Heart left ventricle (tissue), 16 donors: ENCODE results near the gene MYO1A. TPM values are rescaled to one million over a fixed set of nuclear protein-coding genes. Genes with fewer than 3 reads are reported as not detected.

Experiments
- ATAC-seq, 4 donors: fragments of 200-7000 bp; cut with Tn5 transposase; one replicate each; pipeline ENCODE4 v1.9.1; 2020 to 2022; ENCODE audit warnings: moderate library complexity in 4 of 4, mild to moderate bottlenecking in 3 of 4, moderate number of reproducible peaks in 1 of 4
- DNase-seq, 5 donors: peaks; one replicate each; pipeline ENCODE4 v3.0.0-alpha.2; 2020
- H3K27ac ChIP-seq, 12 donors: fragments of 200-600 bp; sonication (generic) in 4 of 12; one replicate each; pipeline versions ENCODE4 v1.5.0 to v1.8.0; 2016 to 2022; ENCODE audit warnings: mild to moderate bottlenecking in 2 of 12
- H3K27me3 ChIP-seq, 9 donors: fragments of 200-600 bp; sonication (generic) in 2 of 9; one replicate each; pipeline versions ENCODE4 v1.5.1 to v1.8.0; 2016 to 2022; ENCODE audit warnings: mild to moderate bottlenecking in 3 of 9
- H3K36me3 ChIP-seq, 9 donors: fragments of 200-600 bp; sonication (generic) in 2 of 9; one replicate each; pipeline versions ENCODE4 v1.5.0 to v1.8.0; 2018 to 2022; ENCODE audit warnings: mild to moderate bottlenecking in 2 of 9
- H3K4me1 ChIP-seq, 12 donors: fragments of 200-600 bp; sonication (generic) in 4 of 12; one replicate each; pipeline versions ENCODE4 v1.5.0 to v1.8.0; 2016 to 2022; ENCODE audit warnings: mild to moderate bottlenecking in 3 of 12
- H3K4me3 ChIP-seq, 12 donors: fragments of 200-600 bp; sonication (generic) in 4 of 12; one replicate each; pipeline versions ENCODE4 v1.5.0 to v1.8.0; 2017 to 2022; ENCODE audit warnings: mild to moderate bottlenecking in 9 of 12, moderate library complexity in 4 of 12
- H3K9me3 ChIP-seq, 12 donors: fragments of 200-600 bp; sonication (generic) in 4 of 12; one replicate each; pipeline versions ENCODE4 v1.5.0 to v1.8.0; 2016 to 2022; ENCODE audit warnings: mild to moderate bottlenecking in 1 of 12
- CTCF ChIP-seq, 12 donors: fragments of 200-600 bp; sonication (generic) in 4 of 12; IDR thresholded peaks; one replicate each; pipeline versions ENCODE4 v1.5.0 to v1.8.0; 2018 to 2022; ENCODE audit warnings: antibody characterized with exemption in 12 of 12, mild to moderate bottlenecking in 5 of 12
- POLR2A ChIP-seq, 2 donors: fragments of 450-650 bp; IDR thresholded peaks; one replicate each; pipeline ENCODE4 v1.6.1; 2017; ENCODE audit warnings: antibody characterized with exemption in 2 of 2, mild to moderate bottlenecking in 2 of 2, moderate library complexity in 2 of 2
- WGBS, 4 donors: extraction: QIAGEN DNeasy Blood & Tissue Kit in 2 of 4; methylation state at CpG; one replicate each; pipeline versions ENCODE4 v1.1.5 to v1.1.7; 2013 to 2018; 5-methylcytosine and 5-hydroxymethylcytosine counted together
- intact Hi-C, 10 donors: fragments of 100-400 bp; cut with DNase I; formaldehyde crosslinking; loops; one replicate each; pipeline versions ENCODE4 v1.11.1 to v1.14.2; 2022
- polyA plus RNA-seq, 2 donors: library from polyadenylated mRNA; stranded (reverse); fragments of 200-250 nt; gene quantifications; one replicate each; pipeline ENCODE4 v1.2.3, GENCODE V29; 2013
- total RNA-seq, 9 donors: library from RNA; depleted of rRNA in 2 of 9; stranded (reverse); fragments of >200 nt in 2 of 9; fragmentation: NEBNext Ultra II Directional in 3 of 9; extraction: Animal tissue kit (Norgen Biotek cat#: 25700) in 3 of 9; gene quantifications; one replicate each; pipeline versions ENCODE4 v1.1.0 to v1.2.4, GENCODE V29; 2016 to 2023
- donor health status: ischemic (EF 13 %, LVEDD 7.1; RV severe dilation, severe dysfunction).
- donor health status: healthy with polysubstance abuse.
- donor health status: DM: no; HTN: yes; CAD: no.
- donor health status: DM: no; HTN: no; CAD: no.
- donor health status: ischemic (EF 25% LVEDD 6.9; RV normal size, moderate dysfunction).
- donor health status: ischemic (EF 25% LVEDD 5.7; RV mildly dilated, moderate dysfunction).
- donor health status: healthy.
- donor health status: DM: yes; HTN: yes; CAD: no.
- donor health status: ischemic (EF 35%, LVEDD 5.7; RV mildly dilated, moderate dysfunction).
- donor health status: nonischemic (EF 11% LVEDD 7.7; RV severe dilation, severe dysfunction).
- donor health status: DM: yes; HTN: yes; CAD: no.
- donor health status: PGD.
- donor health status: ischemic (EF 29% LVEDD 5.4; RV normal size, mild dysfunction).
- donor health status: nonischemic (EF 23%, LVEDD 6.1; RV moderate dilation, normal function).

MYO1A gene
- total and polyA plus RNA-seq, 11 donors, result 0.06 to 0.77 (median 0.32) TPM; not detected in 7

- H3K9me3 ChIP-seq, result no peaks in the 10 kb centered on the region
- DNase-seq (no peak), ATAC-seq (no peak)
- intact Hi-C loops, result no loop called here
- no peaks in the 10 kb centered on the region for H3K36me3 ChIP-seq
- no peak overlapping the region for H3K27ac ChIP-seq
- peaks cover 0 to 23% (median 0%) of the 10 kb centered on the region in 12 donors for H3K4me1 ChIP-seq
- 85 to 94% (median 89%) methylated on average over 2 of the region's 2 CpGs for WGBS, 4 donors
- no peak overlapping the region for H3K4me3 ChIP-seq
- H3K27me3 ChIP-seq, result peaks cover 0 to 16% (median 0%) of the 10 kb centered on the region in 9 donors
- no peak for TF ChIP-seq POLR2A (IDR thresholded peaks at IDR 0.05)
- no peak for TF ChIP-seq CTCF (IDR thresholded peaks at IDR 0.05)
Observed at GRCh38 chr12:57042695-57043094, 7.2 kb downstream of the MYO1A start.

GRCh38 chr12:57040750-57041149 lies 9.2 kb downstream of the MYO1A start:
- H3K27ac ChIP-seq, result no peak overlapping the region
- DNase-seq (no peak), ATAC-seq (peak in 1 of 4 donors; percentile 37)
- H3K4me3 ChIP-seq, result no peak overlapping the region
- no peak for TF ChIP-seq CTCF (IDR thresholded peaks at IDR 0.05)
- no peak for TF ChIP-seq POLR2A (IDR thresholded peaks at IDR 0.05)
- peaks cover 0 to 10% (median 0%) of the 10 kb centered on the region in 9 donors for H3K27me3 ChIP-seq
- H3K36me3 ChIP-seq, result no peaks in the 10 kb centered on the region
- peaks cover 0 to 4% (median 0%) of the 10 kb centered on the region in 12 donors for H3K4me1 ChIP-seq
- intact Hi-C loops, result no loop called here
- 47 to 64% (median 61%) methylated on average over 2 of the region's 2 CpGs for WGBS, 4 donors
- H3K9me3 ChIP-seq, result no peaks in the 10 kb centered on the region

GRCh38 chr12:57040211-57040610 lies 9.7 kb downstream of the MYO1A start:
- no peak overlapping the region for H3K4me3 ChIP-seq
- H3K4me1 ChIP-seq, result no peaks in the 10 kb centered on the region
- H3K27ac ChIP-seq, result no peak overlapping the region
- WGBS, 4 donors, result 89 to 94% (median 90%) methylated on average over 4 of the region's 4 CpGs
- intact Hi-C loops, result no loop called here
- no peaks in the 10 kb centered on the region for H3K9me3 ChIP-seq
- H3K36me3 ChIP-seq, result no peaks in the 10 kb centered on the region
- H3K27me3 ChIP-seq, result peaks cover 0 to 7% (median 0%) of the 10 kb centered on the region in 9 donors
- DNase-seq (no peak), ATAC-seq (no peak)
- TF ChIP-seq POLR2A (IDR thresholded peaks at IDR 0.05) (no peak), CTCF (IDR thresholded peaks at IDR 0.05) (no peak)

GRCh38 chr12:57039016-57039798 lies 10.7 kb downstream of the MYO1A start:
- intact Hi-C loops, result no loop called here
- DNase-seq (no peak), ATAC-seq (no peak)
- Histone ChIP-seq H3K36me3 (no peaks in the 10 kb centered on the region), H3K9me3 (no peaks in the 10 kb centered on the region), H3K27me3 (peaks cover 0 to 7% (median 0%) of the 10 kb centered on the region in 9 donors), H3K4me1 (no peaks in the 10 kb centered on the region), H3K27ac (no peak overlapping the region), H3K4me3 (no peak overlapping the region)
- WGBS, 4 donors, result 67 to 72% (median 69%) methylated on average over 9 of the region's 9 CpGs
- TF ChIP-seq CTCF (IDR thresholded peaks at IDR 0.05) (no peak), POLR2A (IDR thresholded peaks at IDR 0.05) (no peak)
